ENCODE measurements around the gene CLEC20A. TPM values are rescaled to one million over a fixed set of nuclear protein-coding genes. Genes with fewer than 3 reads are reported as not detected.

The CLEC20A gene
- total RNA-seq, 1 donor = 0.54 TPM

Small RNA genes within 50 kb of the gene (small RNA-seq; reads per million reads assigned to genes)
- gene RF00017 = not detected

Other genes starting within 250 kb of the CLEC20A start
- gene TEX35, start 16.1 kb upstream of the CLEC20A start, total RNA-seq = not detected
- gene RALGPS2, start 228.3 kb upstream of the CLEC20A start, total RNA-seq = 15.9 TPM

All from hematopoietic multipotent progenitor cell (in vitro differentiated cells).